ENCODE measurements around the gene LAMA5.

- no peak for TF ChIP-seq EZH2phosphoT487 (IDR thresholded peaks at IDR 0.05)
- TF ChIP-seq CTCF (IDR thresholded peaks at IDR 0.05) = no peak
- TF ChIP-seq EZH2 (IDR thresholded peaks at IDR 0.05) = no peak
Observed at GRCh38 chr20:62407221-62407992, 40.3 kb upstream of the LAMA5 start, which contains the start of gene CABLES2.

Measured in neural progenitor cell (in vitro differentiated cells).